HG03097 (cell line): ENCODE results near the gene BICDL1.

Experiments used
- ATAC-seq: cut with Tn5 transposase; IDR thresholded peaks from one replicate; pipeline ENCODE4 v1.9.1; 2021; ENCODE audit not compliant: unreplicated experiment, low FRiP score

Gene BICDL1

GRCh38 chr12:120078868-120079267 is 89.8 kb downstream of the BICDL1 start:
- ATAC-seq = no peak

GRCh38 chr12:120079411-120080400 is 90.7 kb downstream of the BICDL1 start:
- no peak for ATAC-seq

- ATAC-seq = no peak
These were observed 92.6 kb downstream of the BICDL1 start for GRCh38 chr12:120081641-120082040.

- no peak for ATAC-seq
These were observed 97.0 kb downstream of the BICDL1 start for GRCh38 chr12:120085920-120086645.

- ATAC-seq = peak; percentile 93
These were observed 98.0 kb downstream of the BICDL1 start for GRCh38 chr12:120086801-120087621.

GRCh38 chr12:120089105-120089504 is 100.1 kb downstream of the BICDL1 start:
- no peak for ATAC-seq

- no peak for ATAC-seq
These were observed 100.8 kb downstream of the BICDL1 start for GRCh38 chr12:120089796-120090195.

- ATAC-seq = no peak
These were observed 101.2 kb downstream of the BICDL1 start for GRCh38 chr12:120090206-120090605.

- no peak for ATAC-seq
These were observed 101.7 kb downstream of the BICDL1 start for GRCh38 chr12:120090626-120091295.

- no peak for ATAC-seq
These were observed 102.5 kb downstream of the BICDL1 start for GRCh38 chr12:120091371-120092090.

GRCh38 chr12:120092551-120093335 is 103.7 kb downstream of the BICDL1 start:
- ATAC-seq = no peak

GRCh38 chr12:120093336-120093591 is 104.2 kb downstream of the BICDL1 start:
- no peak for ATAC-seq

- no peak for ATAC-seq
These were observed 104.7 kb downstream of the BICDL1 start for GRCh38 chr12:120093592-120094355.

GRCh38 chr12:120094485-120094884 is 105.4 kb downstream of the BICDL1 start:
- no peak for ATAC-seq

GRCh38 chr12:120095331-120095730 is 106.3 kb downstream of the BICDL1 start:
- ATAC-seq = no peak

GRCh38 chr12:120095736-120096135 is 106.7 kb downstream of the BICDL1 start:
- no peak for ATAC-seq

GRCh38 chr12:120096671-120097202 is 107.7 kb downstream of the BICDL1 start:
- ATAC-seq = no peak
